Measurements from ENCODE around the gene MTHFD1. TPM values are rescaled to one million over a fixed set of nuclear protein-coding genes. Genes with fewer than 3 reads are reported as not detected.

The MTHFD1 gene
- total and polyA plus RNA-seq, 9 of the 15 experiments (the other 6 are each of a cell fraction or from before 2014, with no cell fraction given), result 66.7 to 158 (median 90.9) TPM

GRCh38 chr14:64364907-64365306, 23.2 kb upstream of the MTHFD1 start (continued):
- TF ChIP-seq MEIS2 (IDR thresholded peaks at IDR 0.05; ENCODE audit: partially characterized antibody) (peak; percentile 17), ZNF740 (CRISPR knock-in tag; IDR thresholded peaks at IDR 0.05) (no peak), ZNF740 (tag; IDR thresholded peaks at IDR 0.05) (no peak), RBM15 (IDR thresholded peaks at IDR 0.05; ENCODE audit: insufficient read depth, low read length) (no peak), FOXA3 (CRISPR knock-in tag; conservative IDR thresholded peaks at IDR 0.05 in 1 of 2, IDR thresholded peaks at IDR 0.05 in 1 of 2) (no peak), ARID3B (CRISPR knock-in tag; IDR thresholded peaks at IDR 0.05; ENCODE audit: borderline replicate concordance) (no peak), MITF (IDR thresholded peaks at IDR 0.05) (no peak), EWSR1 (IDR thresholded peaks at IDR 0.05; ENCODE audit: borderline replicate concordance, low read depth, partially characterized antibody) (no peak), DIDO1 (tag; IDR thresholded peaks at IDR 0.05; ENCODE audit: low read depth) (no peak), ZHX1 (conservative IDR thresholded peaks at IDR 0.05; ENCODE audit: low read length) (no peak), FOSL1 (tag; conservative IDR thresholded peaks at IDR 0.05) (peak; percentile 56), CXXC5 (CRISPR knock-in tag; IDR thresholded peaks at IDR 0.05) (0 out of 2 replicates have a peak, but pooled peaks have one; percentile 48), CEBPG (CRISPR knock-in tag; IDR thresholded peaks at IDR 0.05) (0 out of 2 replicates have a peak, but pooled peaks have one; percentile 42), CEBPG (tag; conservative IDR thresholded peaks at IDR 0.05 in 1 of 2, IDR thresholded peaks at IDR 0.05 in 1 of 2) (no peak)
